Neural cell (in vitro differentiated cells): ENCODE results near the gene SBNO1. TPM values are rescaled to one million over a fixed set of nuclear protein-coding genes. Genes with fewer than 3 reads are reported as not detected.

Source experiments
- H2AFZ ChIP-seq: fragments of 200-600, 300-800 bp; sonication (generic), shearing (Covaris generic); 2 replicates; pipeline ENCODE4 v1.6.0; 2014; ENCODE audit warnings: low read depth, mild to moderate bottlenecking, antibody characterized with exemption, low read length, moderate library complexity
- H3F3A ChIP-seq: fragments of 200-600 bp; shearing (Covaris generic); 2 replicates; pipeline ENCODE4 v1.6.1; 2016; ENCODE audit warnings: mild to moderate bottlenecking, moderate library complexity, mixed read lengths, antibody characterized with exemption, low read length; ENCODE audit not compliant: insufficient read depth, poor library complexity, severe bottlenecking
- H3K27ac ChIP-seq: fragments of 200-600, 300-800 bp; sonication (generic), shearing (Covaris generic); 2 replicates; pipeline ENCODE4 v1.5.1; 2014; ENCODE audit warnings: mild to moderate bottlenecking, low read length, moderate library complexity
- H3K27me3 ChIP-seq: fragments of 300-800, 200-600 bp; sonication (generic), shearing (Covaris generic); 2 replicates; pipeline ENCODE4 v1.6.0; 2014; ENCODE audit warnings: mild to moderate bottlenecking, low read depth, low read length, moderate library complexity; ENCODE audit not compliant: insufficient read depth
- H3K36me3 ChIP-seq: fragments of 300-800, 200-600 bp; sonication (generic), shearing (Covaris generic); 2 replicates; pipeline ENCODE4 v1.5.1; 2014; ENCODE audit warnings: mild to moderate bottlenecking, antibody characterized with exemption, low read length, moderate library complexity; ENCODE audit not compliant: insufficient read depth
- H3K4me2 ChIP-seq: fragments of 300-800, 200-600 bp; sonication (generic), shearing (Covaris generic); 2 replicates; pipeline ENCODE4 v1.6.0; 2014; ENCODE audit warnings: mild to moderate bottlenecking, low read length
- H3K4me3 ChIP-seq: fragments of 300-800, 200-600 bp; sonication (generic), shearing (Covaris generic); 2 replicates; pipeline ENCODE4 v1.5.1; 2014; ENCODE audit warnings: mild to moderate bottlenecking, low read length, moderate library complexity
- H3K79me2 ChIP-seq: fragments of 200-600 bp; shearing (Covaris generic); replicated peaks from 2 replicates; pipeline ENCODE4 v1.6.0; 2014; ENCODE audit warnings: mild to moderate bottlenecking, low read length, moderate library complexity; ENCODE audit not compliant: insufficient read depth
- H3K9ac ChIP-seq: fragments of 300-800, 200-600 bp; sonication (generic), shearing (Covaris generic); 2 replicates; pipeline ENCODE4 v1.6.1; 2016; ENCODE audit warnings: mild to moderate bottlenecking, low read length, mixed read lengths
- H3K9me2 ChIP-seq: fragments of 200-600 bp; shearing (Covaris generic); 2 replicates; pipeline ENCODE4 v1.6.1; 2016; ENCODE audit warnings: mild to moderate bottlenecking, low read length, mixed read lengths; ENCODE audit not compliant: insufficient read depth
- H3K9me3 ChIP-seq: fragments of 200-600, 300-800 bp; sonication (generic), shearing (Covaris generic); 2 replicates; pipeline ENCODE4 v1.6.1; 2016; ENCODE audit warnings: mild to moderate bottlenecking, mixed run types, low read length, moderate library complexity, mixed read lengths
- H4K20me1 ChIP-seq: fragments of 200-600 bp; shearing (Covaris generic); 2 replicates; pipeline ENCODE4 v1.6.1; 2016; ENCODE audit warnings: mild to moderate bottlenecking, mixed run types; ENCODE audit not compliant: insufficient read depth
- CTCF ChIP-seq: fragments of 450-650 bp; IDR thresholded peaks from 2 replicates; pipeline ENCODE4 v1.5.1; 2014; ENCODE audit warnings: antibody characterized with exemption, mild to moderate bottlenecking, moderate library complexity; ENCODE audit not compliant: poor library complexity, severe bottlenecking
- EP300 ChIP-seq: fragments of 450-650 bp; conservative IDR thresholded peaks from 2 replicates; pipeline ENCODE4 v1.6.1; 2014; ENCODE audit warnings: antibody characterized with exemption, mild to moderate bottlenecking, moderate library complexity; ENCODE audit not compliant: poor library complexity, severe bottlenecking
- EZH2 ChIP-seq: fragments of 200-600, 300-800 bp; shearing (Covaris generic), sonication (generic); IDR thresholded peaks from 2 replicates; pipeline ENCODE4 v1.6.1; 2014; ENCODE audit warnings: antibody characterized with exemption, low read length, borderline replicate concordance, mild to moderate bottlenecking; ENCODE audit not compliant: insufficient read depth, poor library complexity, severe bottlenecking
- MXI1 ChIP-seq: fragments of 450-650 bp; conservative IDR thresholded peaks from 2 replicates; pipeline ENCODE4 v1.6.1; 2014; ENCODE audit warnings: antibody characterized with exemption, mild to moderate bottlenecking; ENCODE audit not compliant: poor library complexity, severe bottlenecking
- POLR2AphosphoS5 ChIP-seq: IDR thresholded peaks from 2 replicates; pipeline ENCODE4 v1.6.1; 2012
- RAD21 ChIP-seq: fragments of 450-650 bp; conservative IDR thresholded peaks from 2 replicates; pipeline ENCODE4 v1.6.1; 2014; ENCODE audit warnings: antibody characterized with exemption, mild to moderate bottlenecking, moderate library complexity
- REST ChIP-seq: IDR thresholded peaks from 2 replicates; pipeline ENCODE4 v1.6.1; 2012; ENCODE audit warnings: borderline replicate concordance
- SMC3 ChIP-seq: fragments of 450-650 bp; conservative IDR thresholded peaks from 2 replicates; pipeline ENCODE4 v1.6.1; 2014; ENCODE audit warnings: antibody characterized with exemption, mild to moderate bottlenecking, moderate library complexity; ENCODE audit not compliant: poor library complexity
- TAF1 ChIP-seq: IDR thresholded peaks from 2 replicates; pipeline ENCODE4 v1.6.1; 2012; ENCODE audit warnings: low read depth
- polyA plus RNA-seq: library from polyadenylated mRNA; depleted of rRNA; stranded (reverse); fragments of >200 nt; gene quantifications from 2 replicates; pipeline ENCODE4 v1.2.3, GENCODE V29; 2014

Gene SBNO1
- polyA plus RNA-seq, 1 donor from 2014 or later, result 17.9 TPM

GRCh38 chr12:123264642-123265041 is 100.0 kb downstream of the SBNO1 start:
- Histone ChIP-seq H3F3A (peaks cover 4% of the 10 kb centered on the region), H3K9ac (no peak overlapping the region), H3K27me3 (no peaks in the 10 kb centered on the region), H3K79me2 (peaks cover 3% of the 10 kb centered on the region), H3K9me3 (no peaks in the 10 kb centered on the region), H4K20me1 (no peaks in the 10 kb centered on the region), H2AFZ (no peak overlapping the region), H3K9me2 (no peaks in the 10 kb centered on the region), H3K27ac (no peak overlapping the region), H3K4me2 (no peak overlapping the region), H3K4me3 (no peak overlapping the region), H3K36me3 (no peaks in the 10 kb centered on the region)
- TF ChIP-seq SMC3 (peak; percentile 39), REST (no peak)

GRCh38 chr12:123263196-123263817 is 101.3 kb downstream of the SBNO1 start:
- Histone ChIP-seq H4K20me1 (no peaks in the 10 kb centered on the region), H3K79me2 (no peaks in the 10 kb centered on the region), H3K4me3 (no peak overlapping the region), H3K27me3 (no peaks in the 10 kb centered on the region), H3K27ac (no peak overlapping the region), H3K9me2 (no peaks in the 10 kb centered on the region), H3K36me3 (no peaks in the 10 kb centered on the region), H3F3A (no peaks in the 10 kb centered on the region), H2AFZ (no peak overlapping the region), H3K9ac (no peak overlapping the region), H3K4me2 (no peak overlapping the region), H3K9me3 (no peaks in the 10 kb centered on the region)
- TF ChIP-seq REST, result no peak
- TF ChIP-seq POLR2AphosphoS5, result no peak
- no peak for TF ChIP-seq CTCF
- no peak for TF ChIP-seq SMC3
- TF ChIP-seq MXI1, result no peak
- no peak for TF ChIP-seq TAF1
- TF ChIP-seq EZH2, result no peak
- TF ChIP-seq RAD21, result no peak
- no peak for TF ChIP-seq EP300
